ENCODE results near the gene EIF4E3.

Gene EIF4E3

GRCh38 chr3:71685686-71686085 is 39.5 kb downstream of the EIF4E3 start:
- Histone ChIP-seq H3K9ac (ENCODE audit: low read length) (no peak overlapping the region), H3K4me1 (ENCODE audit: control insufficient read depth, insufficient read depth, low read length) (peaks cover 76% of the 10 kb centered on the region), H3K9me3 (ENCODE audit: control insufficient read depth, low read length) (no peaks in the 10 kb centered on the region), H3K27me3 (replicated peaks; ENCODE audit: control insufficient read depth, insufficient read depth, low read length) (no peaks in the 10 kb centered on the region), H3K4me3 (ENCODE audit: low read length) (no peak overlapping the region), H3K36me3 (ENCODE audit: control insufficient read depth, insufficient read depth, low read length, severe bottlenecking) (no peaks in the 10 kb centered on the region)
- no peak for DNase-seq (ENCODE audit: low read depth)

GRCh38 chr3:71684757-71685386 is 40.3 kb downstream of the EIF4E3 start:
- Histone ChIP-seq H3K4me1 (ENCODE audit: control insufficient read depth, insufficient read depth, low read length) (peaks cover 76% of the 10 kb centered on the region), H3K36me3 (ENCODE audit: control insufficient read depth, insufficient read depth, low read length, severe bottlenecking) (no peaks in the 10 kb centered on the region), H3K9me3 (ENCODE audit: control insufficient read depth, low read length) (no peaks in the 10 kb centered on the region), H3K27me3 (replicated peaks; ENCODE audit: control insufficient read depth, insufficient read depth, low read length) (no peaks in the 10 kb centered on the region), H3K4me3 (ENCODE audit: low read length) (peak overlapping the region; percentile 22), H3K9ac (ENCODE audit: low read length) (no peak overlapping the region)
- peak; percentile 91 for DNase-seq (ENCODE audit: low read depth)

GRCh38 chr3:71684046-71684756 is 41.0 kb downstream of the EIF4E3 start:
- H3K27me3 ChIP-seq (replicated peaks; ENCODE audit: control insufficient read depth, insufficient read depth, low read length): no peaks in the 10 kb centered on the region
- peak overlapping the region; percentile 22 for H3K4me3 ChIP-seq (ENCODE audit: low read length)
- no peak for DNase-seq (ENCODE audit: low read depth)
- peaks cover 70% of the 10 kb centered on the region for H3K4me1 ChIP-seq (ENCODE audit: control insufficient read depth, insufficient read depth, low read length)
- no peaks in the 10 kb centered on the region for H3K9me3 ChIP-seq (ENCODE audit: control insufficient read depth, low read length)
- H3K9ac ChIP-seq (ENCODE audit: low read length): no peak overlapping the region
- H3K36me3 ChIP-seq (ENCODE audit: control insufficient read depth, insufficient read depth, low read length, severe bottlenecking): no peaks in the 10 kb centered on the region

- Histone ChIP-seq H3K27me3 (replicated peaks; ENCODE audit: control insufficient read depth, insufficient read depth, low read length) (no peaks in the 10 kb centered on the region), H3K9ac (ENCODE audit: low read length) (peak overlapping the region; percentile 70), H3K4me1 (ENCODE audit: control insufficient read depth, insufficient read depth, low read length) (peaks cover 55% of the 10 kb centered on the region), H3K4me3 (ENCODE audit: low read length) (peak overlapping the region; percentile 76), H3K9me3 (ENCODE audit: control insufficient read depth, low read length) (no peaks in the 10 kb centered on the region), H3K36me3 (ENCODE audit: control insufficient read depth, insufficient read depth, low read length, severe bottlenecking) (no peaks in the 10 kb centered on the region)
- peak; percentile 88 for DNase-seq (ENCODE audit: low read depth)
Observed at GRCh38 chr3:71681224-71681668, 44.0 kb downstream of the EIF4E3 start.

- peak overlapping the region; percentile 76 for H3K4me3 ChIP-seq (ENCODE audit: low read length)
- DNase-seq (ENCODE audit: low read depth): peak; percentile 84
- H3K27me3 ChIP-seq (replicated peaks; ENCODE audit: control insufficient read depth, insufficient read depth, low read length): no peaks in the 10 kb centered on the region
- H3K4me1 ChIP-seq (ENCODE audit: control insufficient read depth, insufficient read depth, low read length): peaks cover 55% of the 10 kb centered on the region
- no peaks in the 10 kb centered on the region for H3K36me3 ChIP-seq (ENCODE audit: control insufficient read depth, insufficient read depth, low read length, severe bottlenecking)
- no peaks in the 10 kb centered on the region for H3K9me3 ChIP-seq (ENCODE audit: control insufficient read depth, low read length)
- peak overlapping the region; percentile 70 for H3K9ac ChIP-seq (ENCODE audit: low read length)
Observed at GRCh38 chr3:71680603-71681002, 44.6 kb downstream of the EIF4E3 start.

GRCh38 chr3:71676931-71677330 is 48.3 kb downstream of the EIF4E3 start:
- no peak overlapping the region for H3K9ac ChIP-seq (ENCODE audit: low read length)
- H3K4me3 ChIP-seq (ENCODE audit: low read length): no peak overlapping the region
- H3K36me3 ChIP-seq (ENCODE audit: control insufficient read depth, insufficient read depth, low read length, severe bottlenecking): no peaks in the 10 kb centered on the region
- no peaks in the 10 kb centered on the region for H3K27me3 ChIP-seq (replicated peaks; ENCODE audit: control insufficient read depth, insufficient read depth, low read length)
- H3K9me3 ChIP-seq (ENCODE audit: control insufficient read depth, low read length): no peaks in the 10 kb centered on the region
- DNase-seq (ENCODE audit: low read depth): no peak
- H3K4me1 ChIP-seq (ENCODE audit: control insufficient read depth, insufficient read depth, low read length): peaks cover 21% of the 10 kb centered on the region

- Histone ChIP-seq H3K9me3 (ENCODE audit: control insufficient read depth, low read length) (no peaks in the 10 kb centered on the region), H3K27me3 (replicated peaks; ENCODE audit: control insufficient read depth, insufficient read depth, low read length) (no peaks in the 10 kb centered on the region), H3K9ac (ENCODE audit: low read length) (no peak overlapping the region), H3K36me3 (ENCODE audit: control insufficient read depth, insufficient read depth, low read length, severe bottlenecking) (no peaks in the 10 kb centered on the region), H3K4me3 (ENCODE audit: low read length) (no peak overlapping the region), H3K4me1 (ENCODE audit: control insufficient read depth, insufficient read depth, low read length) (no peaks in the 10 kb centered on the region)
- no peak for DNase-seq (ENCODE audit: low read depth)
Observed at GRCh38 chr3:71673486-71673885, 51.7 kb downstream of the EIF4E3 start.

- Histone ChIP-seq H3K9me3 (ENCODE audit: control insufficient read depth, low read length) (no peaks in the 10 kb centered on the region), H3K4me1 (ENCODE audit: control insufficient read depth, insufficient read depth, low read length) (no peaks in the 10 kb centered on the region), H3K27me3 (replicated peaks; ENCODE audit: control insufficient read depth, insufficient read depth, low read length) (no peaks in the 10 kb centered on the region), H3K4me3 (ENCODE audit: low read length) (no peak overlapping the region), H3K9ac (ENCODE audit: low read length) (no peak overlapping the region), H3K36me3 (ENCODE audit: control insufficient read depth, insufficient read depth, low read length, severe bottlenecking) (no peaks in the 10 kb centered on the region)
- no peak for DNase-seq (ENCODE audit: low read depth)
Observed at GRCh38 chr3:71672807-71673206, 52.4 kb downstream of the EIF4E3 start.

- Histone ChIP-seq H3K9me3 (ENCODE audit: control insufficient read depth, low read length) (no peaks in the 10 kb centered on the region), H3K9ac (ENCODE audit: low read length) (no peak overlapping the region), H3K4me3 (ENCODE audit: low read length) (no peak overlapping the region), H3K36me3 (ENCODE audit: control insufficient read depth, insufficient read depth, low read length, severe bottlenecking) (no peaks in the 10 kb centered on the region), H3K4me1 (ENCODE audit: control insufficient read depth, insufficient read depth, low read length) (no peaks in the 10 kb centered on the region), H3K27me3 (replicated peaks; ENCODE audit: control insufficient read depth, insufficient read depth, low read length) (no peaks in the 10 kb centered on the region)
- no peak for DNase-seq (ENCODE audit: low read depth)
Observed at GRCh38 chr3:71672340-71672739, 52.9 kb downstream of the EIF4E3 start.

- H3K9me3 ChIP-seq (ENCODE audit: control insufficient read depth, low read length): no peaks in the 10 kb centered on the region
- no peaks in the 10 kb centered on the region for H3K36me3 ChIP-seq (ENCODE audit: control insufficient read depth, insufficient read depth, low read length, severe bottlenecking)
- H3K4me3 ChIP-seq (ENCODE audit: low read length): no peak overlapping the region
- no peaks in the 10 kb centered on the region for H3K4me1 ChIP-seq (ENCODE audit: control insufficient read depth, insufficient read depth, low read length)
- no peaks in the 10 kb centered on the region for H3K27me3 ChIP-seq (replicated peaks; ENCODE audit: control insufficient read depth, insufficient read depth, low read length)
- no peak overlapping the region for H3K9ac ChIP-seq (ENCODE audit: low read length)
- no peak for DNase-seq (ENCODE audit: low read depth)
Observed at GRCh38 chr3:71671216-71671845, 53.9 kb downstream of the EIF4E3 start.

- H3K27me3 ChIP-seq (replicated peaks; ENCODE audit: control insufficient read depth, insufficient read depth, low read length): no peaks in the 10 kb centered on the region
- DNase-seq (ENCODE audit: low read depth): no peak
- no peaks in the 10 kb centered on the region for H3K9me3 ChIP-seq (ENCODE audit: control insufficient read depth, low read length)
- no peak overlapping the region for H3K9ac ChIP-seq (ENCODE audit: low read length)
- H3K4me3 ChIP-seq (ENCODE audit: low read length): no peak overlapping the region
- no peaks in the 10 kb centered on the region for H3K36me3 ChIP-seq (ENCODE audit: control insufficient read depth, insufficient read depth, low read length, severe bottlenecking)
- no peaks in the 10 kb centered on the region for H3K4me1 ChIP-seq (ENCODE audit: control insufficient read depth, insufficient read depth, low read length)
Observed at GRCh38 chr3:71662568-71662967, 62.6 kb downstream of the EIF4E3 start.
